CD4-positive, alpha-beta T cell treated with Interleukin-15 for 4 hours (primary cell): ENCODE results near the gene GSK3B.

Experiments used
- DNase-seq: peaks from one replicate; pipeline ENCODE4 v3.0.0-alpha.2; 2020; ENCODE audit warnings: low spot score

Gene GSK3B

DNA sequence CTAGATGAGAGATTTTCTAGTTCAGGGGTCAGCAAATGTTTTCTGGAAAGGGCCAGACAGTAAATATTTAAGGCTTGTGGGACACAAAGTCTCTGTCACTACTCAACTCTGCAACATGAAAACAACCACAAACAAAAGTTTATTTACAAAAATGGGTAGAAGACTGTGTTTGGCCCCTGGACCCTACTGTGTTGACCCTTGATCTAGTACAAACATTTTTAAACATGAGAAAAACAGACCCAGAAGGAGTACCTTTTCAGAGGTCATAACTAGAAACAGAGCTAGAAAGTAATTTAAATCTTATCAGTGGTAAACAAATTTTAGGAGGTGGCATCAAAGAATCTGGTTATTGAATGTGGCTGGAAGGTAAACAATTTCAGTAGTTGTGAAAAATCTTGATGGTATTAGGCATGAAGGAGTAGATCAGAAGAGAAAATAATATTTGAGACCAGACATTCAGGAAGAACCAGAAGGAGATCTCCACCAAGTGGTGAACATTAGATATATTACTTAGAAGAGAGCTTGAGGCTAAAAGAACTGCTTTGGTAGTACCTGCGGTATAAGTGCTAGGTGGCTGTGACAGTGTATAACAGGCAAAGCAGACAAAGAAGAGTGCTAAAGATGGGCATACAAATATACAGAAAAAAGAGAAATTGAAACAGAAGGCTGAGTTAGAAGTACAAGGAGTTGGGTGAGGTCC lies 210.6 kb downstream of the GSK3B start:
- DNase-seq, result no peak

DNA sequence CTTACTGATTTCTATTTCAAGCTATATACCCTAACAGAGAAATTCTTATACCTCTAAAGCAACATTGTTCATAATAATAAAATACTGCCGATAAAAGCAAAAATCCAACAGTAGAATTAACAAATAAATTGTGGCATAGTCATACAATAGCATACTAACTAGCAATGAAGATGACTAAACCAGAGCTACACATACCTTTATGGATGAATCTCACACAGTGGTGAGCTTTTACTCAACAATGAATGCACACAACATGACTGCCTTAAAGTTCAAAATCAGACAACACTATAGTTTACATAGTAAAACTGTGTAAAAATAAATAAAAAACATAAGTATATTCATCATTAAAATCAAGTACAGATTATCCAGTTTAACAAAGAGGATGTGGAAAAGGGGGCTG lies 213.3 kb downstream of the GSK3B start:
- no peak for DNase-seq

DNA sequence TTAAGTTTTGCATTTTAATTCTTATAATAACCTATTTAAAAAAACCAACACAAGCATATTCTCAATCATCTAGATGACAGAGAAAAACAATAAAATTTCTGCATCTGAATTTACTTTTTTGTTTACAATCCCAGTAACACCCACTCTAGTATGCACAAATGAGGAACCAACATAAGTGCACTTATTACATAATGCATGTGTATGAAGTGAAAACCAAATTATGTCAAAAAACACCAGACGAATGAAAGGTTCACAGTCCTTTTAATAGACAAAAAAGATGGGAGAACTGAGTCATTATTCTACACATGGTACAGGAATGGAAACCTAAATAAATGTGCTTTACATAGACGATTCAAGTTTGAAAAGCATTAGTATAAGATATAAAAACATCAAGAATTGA lies 220.6 kb downstream of the GSK3B start:
- no peak for DNase-seq

DNA sequence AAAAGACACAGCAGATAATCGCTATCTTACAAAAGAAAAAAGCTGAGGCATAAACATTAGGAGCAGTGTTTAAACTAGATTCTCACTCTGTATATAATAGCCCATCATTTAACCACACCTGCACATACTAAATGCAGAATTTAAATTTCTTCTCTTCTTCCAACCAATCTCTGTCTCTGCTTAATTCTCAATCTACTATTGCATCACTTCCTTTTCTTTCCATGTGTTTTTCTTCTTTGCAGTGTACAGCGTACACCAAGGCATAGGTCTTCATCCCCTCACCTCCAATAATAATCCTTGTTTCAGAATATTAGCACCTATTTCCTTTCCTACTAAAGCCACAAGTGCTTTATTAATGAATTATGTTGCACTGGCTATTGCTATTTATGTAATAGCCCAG lies 221.5 kb downstream of the GSK3B start:
- DNase-seq, result no peak

DNA sequence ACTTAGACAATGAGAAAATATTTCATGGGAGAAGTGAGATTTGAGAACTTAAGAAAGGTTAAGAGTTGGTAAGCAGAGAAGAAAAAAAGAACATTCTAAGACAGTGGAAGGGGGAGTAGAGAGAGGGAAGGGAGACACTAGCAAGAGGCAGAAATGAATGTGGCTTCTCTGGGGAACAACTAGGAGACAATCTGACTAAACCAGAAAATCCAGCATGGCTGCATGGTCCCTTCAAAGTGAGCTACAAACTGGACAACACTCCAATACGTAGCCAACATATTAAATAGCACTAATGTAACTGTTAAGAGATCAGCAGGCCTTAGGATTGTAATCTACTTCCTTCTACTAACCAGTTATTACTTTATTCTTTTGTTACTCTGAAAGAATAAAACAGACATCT lies 222.7 kb downstream of the GSK3B start:
- DNase-seq, result no peak

DNA sequence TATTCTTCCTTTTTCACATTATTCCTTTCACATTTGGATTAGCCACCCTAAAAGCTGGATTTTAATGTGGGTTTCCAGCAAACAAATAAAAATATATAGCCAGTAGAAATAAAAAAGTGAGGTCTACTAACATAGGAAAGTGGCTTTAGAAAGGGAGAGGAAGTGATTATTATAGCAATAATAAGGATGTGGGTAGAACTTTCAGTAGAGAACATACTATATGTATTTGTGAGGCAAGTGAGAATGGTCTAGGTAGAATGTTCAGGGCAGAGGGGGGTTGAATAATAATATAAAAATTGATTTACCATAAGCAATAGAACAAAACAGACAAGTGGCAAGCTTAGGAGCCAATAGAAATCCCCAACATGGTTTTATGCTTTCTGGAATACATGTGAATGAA lies 223.7 kb downstream of the GSK3B start:
- no peak for DNase-seq

DNA sequence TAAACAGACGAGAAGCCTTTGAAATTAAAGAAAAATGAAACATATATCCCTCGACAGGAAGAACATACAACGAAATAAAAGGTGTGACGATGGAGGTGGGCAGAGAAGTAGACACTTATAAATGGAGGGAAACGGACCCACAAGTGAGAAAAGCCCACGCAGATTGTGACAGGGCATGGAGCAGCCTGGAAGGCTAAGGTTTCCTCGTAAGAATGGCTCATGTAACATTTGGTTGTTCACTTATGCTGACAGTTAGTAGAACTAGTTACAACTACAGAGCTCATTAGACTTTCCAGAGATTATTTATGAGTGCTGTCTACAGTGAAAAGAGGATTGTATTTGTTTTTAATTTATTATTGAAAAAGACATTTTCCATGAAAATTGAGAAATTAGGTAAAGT lies 229.8 kb downstream of the GSK3B start:
- no peak for DNase-seq

DNA sequence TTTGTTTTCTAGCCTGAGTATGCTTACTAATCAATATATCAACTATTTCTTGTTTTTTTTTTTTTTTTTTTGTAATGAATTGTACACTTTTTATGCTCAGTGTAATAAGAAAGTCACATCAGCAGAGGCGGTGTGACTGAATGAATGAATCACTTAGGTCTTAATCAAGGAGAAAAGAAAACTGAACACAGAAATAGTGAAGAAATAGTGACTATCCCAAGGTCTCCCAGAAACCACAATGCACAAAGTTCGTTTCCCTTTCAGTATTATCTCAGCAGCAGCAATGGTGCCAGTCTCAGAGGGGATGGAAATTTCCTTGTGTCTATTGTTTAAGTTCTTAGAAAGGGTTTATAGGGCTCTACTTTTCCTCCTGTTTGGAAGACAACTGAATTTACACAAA lies 231.6 kb downstream of the GSK3B start:
- DNase-seq, result no peak

DNA sequence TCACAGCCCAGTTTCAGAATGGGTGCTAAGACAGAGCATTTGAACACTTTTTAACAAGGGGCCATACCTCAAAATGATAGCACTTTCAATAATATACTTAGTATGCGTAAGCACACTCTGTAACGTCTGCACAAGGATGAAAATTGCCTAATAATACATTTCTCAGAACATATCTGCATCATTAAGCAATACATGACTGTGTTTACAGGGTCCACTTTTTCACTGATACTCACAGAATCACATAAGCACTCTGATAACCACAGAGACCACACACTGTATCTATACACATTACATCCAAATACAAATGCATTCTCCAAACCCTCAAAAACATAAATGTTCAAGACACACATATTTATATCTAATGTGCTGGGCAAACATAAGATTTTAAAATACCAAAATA lies 232.6 kb downstream of the GSK3B start:
- DNase-seq, result no peak

DNA sequence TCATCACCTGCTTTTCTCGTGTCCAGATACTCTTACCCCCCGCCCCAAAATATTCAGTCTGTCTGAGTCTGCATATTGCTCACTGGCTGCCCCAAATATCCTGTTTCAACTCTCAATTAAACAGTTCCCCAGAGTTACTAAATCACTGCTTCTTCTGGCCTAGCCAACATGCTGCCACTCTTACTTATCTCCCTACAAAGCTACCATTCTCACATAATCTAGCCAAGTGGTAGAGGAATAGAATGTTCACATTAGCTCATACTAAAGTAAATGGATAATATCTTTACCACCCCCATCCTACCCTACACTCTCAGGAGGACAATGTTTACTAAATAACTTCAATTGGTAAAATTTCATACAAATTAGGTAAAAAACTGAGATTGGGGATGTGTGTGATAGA lies 234.5 kb downstream of the GSK3B start:
- no peak for DNase-seq

DNA sequence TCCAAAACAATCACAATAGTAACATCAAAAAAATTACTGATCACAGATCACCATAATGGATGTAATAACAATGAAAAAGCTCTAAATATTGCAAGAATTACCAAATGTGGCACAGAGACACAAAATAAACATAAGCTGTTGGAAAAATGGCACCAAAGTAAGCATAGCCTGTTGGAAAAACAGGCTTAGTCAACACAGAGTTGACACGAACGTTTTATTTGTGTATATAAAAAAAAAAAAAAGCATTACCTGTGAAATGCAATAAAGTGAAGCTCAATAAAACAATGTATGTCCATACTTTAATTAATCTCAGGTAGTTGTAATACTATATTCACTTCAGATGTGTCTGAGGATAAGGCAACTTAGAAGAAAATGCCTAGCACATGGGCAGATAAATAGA lies 235.3 kb downstream of the GSK3B start:
- DNase-seq, result no peak

DNA sequence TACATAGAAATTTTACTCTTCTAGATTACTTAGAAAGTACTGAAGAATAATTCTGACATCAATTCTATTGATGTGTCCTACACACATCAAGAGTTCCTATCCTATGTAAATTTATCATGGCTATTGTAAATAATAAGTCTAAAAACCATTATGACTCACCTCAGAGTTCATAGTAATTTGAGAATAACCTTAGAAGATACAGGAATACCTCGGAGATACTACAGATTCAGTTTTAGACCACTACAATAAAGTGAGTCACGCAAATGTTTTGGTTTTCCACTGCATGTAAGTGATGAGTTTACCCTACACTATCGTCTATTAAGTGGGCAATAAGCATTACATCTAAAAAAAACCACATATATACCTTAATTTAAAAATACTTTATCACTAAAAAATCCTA lies 237.6 kb downstream of the GSK3B start:
- no peak for DNase-seq

DNA sequence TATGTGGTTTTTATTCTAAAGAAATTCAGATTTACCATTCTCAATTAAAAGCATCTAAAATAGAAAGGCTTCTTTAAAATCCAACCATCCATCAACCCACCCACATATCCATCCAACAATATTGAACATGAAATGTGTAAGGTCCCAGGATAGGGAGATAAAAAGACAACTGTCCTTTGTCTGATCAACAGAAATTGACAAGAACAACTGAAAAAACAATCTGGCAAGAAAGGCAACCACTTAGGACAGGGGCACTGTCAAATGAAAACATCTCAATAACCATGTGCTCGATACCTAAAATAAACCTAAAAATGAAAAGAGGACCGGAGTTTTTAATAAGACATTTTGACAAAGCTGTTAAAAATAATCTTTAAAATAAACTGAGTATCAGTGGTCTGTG lies 245.1 kb downstream of the GSK3B start:
- DNase-seq, result no peak

DNA sequence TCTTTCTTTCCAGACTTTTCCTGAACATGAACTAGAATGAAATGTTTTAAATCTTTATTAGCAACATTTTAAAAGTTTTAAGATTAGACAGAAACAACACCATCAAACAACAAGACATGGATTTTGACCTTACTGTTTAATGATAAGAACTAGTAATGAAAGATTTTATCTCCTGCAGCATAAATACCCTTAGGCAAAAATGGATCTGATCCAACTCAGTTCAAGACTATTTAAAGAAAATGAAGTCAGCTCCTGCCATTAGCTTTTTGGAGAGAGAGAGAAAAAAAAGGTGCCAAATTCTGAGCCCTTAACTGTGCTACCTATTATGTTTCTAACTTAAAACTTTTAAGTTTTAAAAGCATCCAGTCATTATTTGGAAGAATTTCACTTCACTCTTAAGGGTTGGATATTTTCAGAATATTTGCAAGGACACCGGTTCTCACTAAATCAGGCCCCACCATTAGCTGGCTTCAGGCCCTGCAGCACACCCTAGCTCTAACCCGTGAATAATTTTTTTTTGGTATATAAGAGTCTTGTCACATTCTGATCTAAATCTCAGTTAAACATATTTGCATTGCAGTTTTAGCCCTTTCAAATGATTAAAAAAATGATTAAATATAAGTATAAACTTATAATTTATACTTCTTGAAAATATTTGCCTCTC lies 252.3 kb downstream of the GSK3B start:
- DNase-seq, result no peak

DNA sequence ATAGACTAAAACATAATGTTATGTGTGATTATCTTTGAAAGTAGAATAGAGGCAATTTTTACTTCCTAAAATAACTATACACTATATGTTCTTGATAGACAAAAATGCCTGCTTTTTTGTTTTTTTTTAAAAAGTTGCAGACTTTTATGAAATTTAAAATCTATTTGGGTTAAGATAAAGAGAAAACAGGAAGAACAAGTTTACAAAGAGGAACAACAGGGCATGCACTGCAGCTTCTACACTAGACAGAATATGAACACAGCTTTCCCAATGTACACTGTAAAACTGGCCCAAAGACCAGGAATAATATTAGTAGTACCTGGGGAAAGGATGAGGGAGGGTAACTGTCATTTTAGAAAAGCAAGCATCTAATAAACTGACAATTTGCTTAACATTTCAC lies 258.7 kb downstream of the GSK3B start:
- no peak for DNase-seq

DNA sequence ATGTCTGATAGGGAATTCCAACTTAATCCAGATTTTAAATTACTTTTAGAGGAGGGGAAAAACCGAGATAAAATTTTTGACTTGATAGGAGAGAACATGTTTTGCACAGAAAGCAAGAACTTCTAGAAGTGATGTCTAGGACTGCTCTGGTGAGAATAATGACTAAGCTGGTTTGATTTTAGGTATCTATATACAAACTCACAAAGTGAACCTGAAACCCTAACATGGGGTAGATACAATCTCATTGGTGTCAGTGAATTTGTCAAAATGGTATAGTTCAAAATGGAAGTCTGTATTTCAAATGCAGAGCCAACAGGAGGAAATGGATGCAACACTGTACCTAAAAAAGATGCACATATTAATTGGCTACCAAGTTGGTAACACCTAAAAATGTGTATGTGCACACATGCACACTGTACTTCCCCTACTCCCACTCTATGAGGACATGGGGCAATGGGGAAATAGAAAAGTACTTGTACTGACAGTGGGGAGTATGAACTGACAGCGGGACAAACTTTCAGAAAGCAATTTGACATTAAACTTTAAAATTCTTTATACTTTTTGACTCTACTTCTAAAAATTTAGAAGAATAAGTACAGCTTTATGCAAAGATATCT lies 259.4 kb downstream of the GSK3B start:
- no peak for DNase-seq

DNA sequence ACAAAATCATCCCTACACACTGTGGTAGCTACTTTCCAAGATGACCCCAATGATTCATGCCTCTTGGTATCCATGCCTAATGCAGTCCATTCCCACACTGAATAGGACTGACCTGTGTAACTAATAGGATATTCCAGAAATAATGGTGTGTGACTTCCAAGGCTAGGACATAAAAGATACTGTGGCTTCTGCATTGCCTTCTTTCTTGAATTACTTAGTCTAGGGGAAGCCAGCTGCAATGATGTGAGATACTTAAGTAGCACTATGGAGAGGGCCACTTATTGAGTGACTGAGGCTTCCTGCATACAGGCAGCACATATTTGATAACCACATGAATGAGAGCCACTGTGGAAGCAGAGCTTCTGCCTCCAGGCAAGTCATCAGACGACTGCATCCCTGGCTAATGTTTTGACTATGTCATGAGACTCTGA lies 262.3 kb downstream of the GSK3B start:
- DNase-seq, result no peak

DNA sequence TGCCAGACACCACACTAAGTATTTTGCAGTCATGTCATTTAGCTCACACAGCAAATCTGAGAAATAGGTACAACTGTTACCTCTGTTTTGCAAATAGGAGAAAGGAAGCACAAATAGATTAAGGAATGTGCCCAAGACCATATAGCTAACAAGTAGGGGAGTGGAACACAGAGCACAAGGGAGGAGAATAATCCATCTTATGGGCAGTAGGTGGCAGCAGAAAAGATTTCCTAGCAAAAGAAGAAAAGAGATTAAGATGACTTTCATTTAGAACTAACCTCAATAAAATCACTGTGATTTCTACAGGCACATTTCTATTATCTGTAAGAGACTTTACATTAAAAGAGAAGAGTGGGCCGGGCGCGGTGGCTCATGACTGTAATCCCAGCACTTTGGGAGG lies 263.2 kb downstream of the GSK3B start:
- no peak for DNase-seq

DNA sequence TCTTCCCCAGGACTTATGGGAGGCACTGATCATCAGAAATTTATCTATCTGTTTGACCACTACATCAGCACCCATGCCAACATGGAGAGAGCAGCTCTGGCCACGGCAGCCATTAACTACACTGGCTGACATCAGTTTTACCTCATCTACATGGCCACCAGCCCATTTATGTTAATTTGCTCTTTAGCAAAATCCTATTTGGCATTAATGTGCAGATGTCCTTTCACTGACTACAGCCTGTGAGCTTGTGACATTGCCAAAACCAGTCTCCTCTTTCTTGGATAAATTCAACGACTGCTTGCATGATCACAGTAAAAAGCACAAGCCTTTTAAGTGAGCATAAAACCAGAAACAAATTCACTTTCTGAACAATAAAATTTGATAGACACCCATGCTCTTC lies 264.8 kb downstream of the GSK3B start:
- DNase-seq, result no peak

DNA sequence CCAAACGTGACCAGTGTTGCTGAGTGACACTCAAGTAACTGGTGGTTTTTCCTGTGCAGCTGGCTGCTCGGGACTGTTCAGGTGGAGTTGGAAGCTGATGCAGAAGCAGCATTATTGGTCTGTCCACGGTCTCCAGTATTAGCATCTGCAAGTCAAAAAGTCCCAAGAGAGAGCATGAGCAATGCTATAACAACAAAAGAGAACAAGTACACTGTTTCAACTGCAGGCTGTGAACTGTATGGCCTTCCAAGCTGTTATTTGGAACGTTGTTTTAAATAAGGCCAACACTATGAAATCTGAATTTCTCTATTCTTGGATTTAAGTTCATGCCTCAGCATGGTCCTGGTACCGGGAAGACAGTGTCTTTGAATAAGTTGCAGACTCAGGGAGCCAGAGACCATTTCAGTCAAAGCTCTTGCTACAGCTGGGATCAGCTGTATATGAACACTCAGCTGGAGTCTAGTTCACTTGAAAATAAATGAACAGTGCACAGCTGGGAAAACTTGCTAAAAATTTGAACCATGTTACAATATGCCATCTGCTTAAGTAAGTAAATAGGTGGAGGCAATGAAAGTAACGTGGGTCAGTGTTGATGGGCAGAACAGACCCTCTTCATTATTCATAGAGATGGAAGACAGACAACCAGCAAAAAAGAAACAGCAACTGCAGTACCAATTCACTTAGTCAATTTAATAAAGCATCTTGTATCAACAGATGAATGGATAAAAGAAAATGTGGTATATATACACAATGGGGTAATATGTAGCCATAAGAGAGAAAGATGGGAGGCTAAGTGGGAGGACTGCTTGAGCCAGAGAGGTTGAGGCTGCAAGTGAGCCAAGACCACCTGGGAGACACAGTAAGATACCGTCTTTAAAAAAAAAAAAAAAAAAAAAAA lies 267.3 kb downstream of the GSK3B start:
- DNase-seq, result no peak

DNA sequence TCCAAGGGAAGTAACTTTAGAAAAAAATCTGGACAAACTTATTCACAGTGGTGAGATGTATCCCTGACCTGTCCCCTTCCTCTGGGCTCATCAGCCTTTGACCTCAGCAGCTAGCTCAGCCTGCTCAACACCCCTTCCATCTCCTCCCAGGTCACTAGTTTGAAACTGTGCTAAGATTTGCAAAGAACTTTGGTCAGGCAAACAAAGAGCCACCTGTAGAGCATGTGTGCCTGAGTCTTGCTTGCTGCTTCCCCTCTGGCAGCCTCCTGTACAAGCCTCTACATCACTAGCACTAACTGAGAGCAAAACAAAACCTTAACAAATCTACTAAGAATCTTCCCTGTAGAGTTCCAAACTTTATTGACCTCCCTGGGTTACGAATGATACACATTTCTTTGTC lies 268.4 kb downstream of the GSK3B start:
- no peak for DNase-seq

DNA sequence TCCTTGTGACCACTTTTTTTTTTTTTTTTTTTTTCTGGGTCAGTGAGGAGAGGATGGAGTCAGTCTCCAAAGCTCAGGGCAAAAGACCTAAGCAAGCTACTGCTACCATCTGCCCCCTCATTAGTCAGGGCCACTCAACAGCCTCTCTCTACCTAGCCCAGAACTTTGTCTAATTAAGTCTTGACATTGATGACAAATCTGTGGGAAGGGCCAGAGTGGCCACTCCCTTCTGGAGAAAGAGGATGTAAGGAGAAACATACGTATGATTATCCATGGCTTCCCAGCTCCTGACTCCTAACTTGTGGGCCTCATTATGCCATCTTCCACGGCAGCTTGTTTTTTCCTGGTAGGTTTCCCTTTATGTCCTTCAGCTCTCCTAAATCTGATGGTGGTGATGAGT lies 274.4 kb downstream of the GSK3B start:
- DNase-seq, result no peak

DNA sequence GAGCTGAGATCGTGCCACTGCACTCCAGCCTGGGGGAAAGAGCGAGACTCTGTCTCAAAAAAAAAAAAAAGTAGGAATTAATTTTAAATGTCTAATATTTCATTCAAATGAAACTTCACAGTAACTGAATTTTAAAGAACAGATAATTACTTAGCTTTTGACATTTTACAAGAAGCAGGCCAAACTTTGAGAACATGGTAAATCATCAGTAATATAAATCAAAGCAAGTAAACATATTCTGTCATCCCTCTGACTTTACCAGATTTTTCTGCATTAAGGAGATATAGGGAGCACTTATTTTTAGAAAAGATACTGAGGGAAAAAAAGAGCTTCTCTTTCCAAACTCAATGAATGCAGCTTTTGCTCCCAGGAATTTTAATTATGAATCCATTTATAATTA lies 275.3 kb downstream of the GSK3B start:
- no peak for DNase-seq
